ENCODE results near the gene ABCA2.

The ABCA2 gene

GRCh38 chr9:137014776-137015539 is 13.1 kb downstream of the ABCA2 start:
- H3K23ac ChIP-seq (ENCODE audit: low read depth, low read length, poor library complexity) = peak overlapping the region; percentile 43
- H2BK15ac ChIP-seq (ENCODE audit: low read length) = no peak overlapping the region
- H3K14ac ChIP-seq (ENCODE audit: low read length) = no peak overlapping the region
- peak overlapping the region; percentile 44 for H3K9ac ChIP-seq (ENCODE audit: low read depth, low read length, poor library complexity)
- H4K91ac ChIP-seq (ENCODE audit: low read depth, low read length, poor library complexity) = no peak overlapping the region
- no peak overlapping the region for H2AK5ac ChIP-seq (ENCODE audit: low read depth, low read length)
- H3K27me3 ChIP-seq (ENCODE audit: control insufficient read depth in 3 of 3, insufficient read depth in 3 of 3, low read depth in 1 of 3, low read length in 3 of 3) = no peaks in the 10 kb centered on the region
- peaks cover 6% of the 10 kb centered on the region for H3K79me1 ChIP-seq (ENCODE audit: low read depth, low read length)
- no peak overlapping the region for H2BK120ac ChIP-seq (ENCODE audit: low read depth, low read length)
- H2AFZ ChIP-seq (ENCODE audit: low read length) = no peak overlapping the region
- no peak overlapping the region for H3K27ac ChIP-seq (replicated peaks; ENCODE audit: low read length)
- no peak overlapping the region for H3K18ac ChIP-seq (ENCODE audit: low read length)
- DNase-seq (ENCODE audit: low spot score) = no peak
- no peaks in the 10 kb centered on the region for H3K4me1 ChIP-seq (ENCODE audit: control insufficient read depth in 2 of 2, insufficient read depth in 1 of 2, low read depth in 1 of 2, low read length in 2 of 2)
- H3K36me3 ChIP-seq (replicated peaks in 1 of 2; ENCODE audit: control insufficient read depth in 2 of 2, insufficient read depth in 2 of 2, low read length in 2 of 2) = peaks cover 26 to 43% of the 10 kb centered on the region in 2 donors
- no CpG with 5 or more reads among the region's 36 CpGs for WGBS, 2 donors (ENCODE audit: extremely low coverage in 2 of 2, insufficient read length in 2 of 2, insufficient replicate concordance in 1 of 2)
- H3K4me3 ChIP-seq (ENCODE audit: low read length in 2 of 2) = no peak overlapping the region
- no peak overlapping the region for H2BK12ac ChIP-seq (ENCODE audit: low read length)
- peaks cover 0 to 6% of the 10 kb centered on the region in 2 donors for H3K9me3 ChIP-seq (replicated peaks in 1 of 2; ENCODE audit: control insufficient read depth in 2 of 2, insufficient read depth in 1 of 2, low read depth in 1 of 2, low read length in 2 of 2)
- H2BK5ac ChIP-seq (ENCODE audit: low read length) = no peak overlapping the region
- no peak overlapping the region for H4K8ac ChIP-seq (ENCODE audit: low read depth, low read length)
- no peak overlapping the region for H3K4me2 ChIP-seq (ENCODE audit: insufficient read depth, low read length, poor library complexity, severe bottlenecking)
- no peak overlapping the region for H3K4ac ChIP-seq (ENCODE audit: low read length)

GRCh38 chr9:137014166-137014565 is 13.9 kb downstream of the ABCA2 start:
- H3K23ac ChIP-seq (ENCODE audit: low read depth, low read length, poor library complexity) = peak overlapping the region; percentile 31
- H3K4me3 ChIP-seq (ENCODE audit: low read length in 2 of 2) = no peak overlapping the region
- no peak overlapping the region for H4K8ac ChIP-seq (ENCODE audit: low read depth, low read length)
- no peak overlapping the region for H3K4me2 ChIP-seq (ENCODE audit: insufficient read depth, low read length, poor library complexity, severe bottlenecking)
- no peak overlapping the region for H3K27ac ChIP-seq (replicated peaks; ENCODE audit: low read length)
- H3K36me3 ChIP-seq (replicated peaks in 1 of 2; ENCODE audit: control insufficient read depth in 2 of 2, insufficient read depth in 2 of 2, low read length in 2 of 2) = peaks cover 29 to 49% of the 10 kb centered on the region in 2 donors
- peaks cover 0 to 6% of the 10 kb centered on the region in 2 donors for H3K9me3 ChIP-seq (replicated peaks in 1 of 2; ENCODE audit: control insufficient read depth in 2 of 2, insufficient read depth in 1 of 2, low read depth in 1 of 2, low read length in 2 of 2)
- peaks cover 6% of the 10 kb centered on the region for H3K79me1 ChIP-seq (ENCODE audit: low read depth, low read length)
- no peaks in the 10 kb centered on the region for H3K4me1 ChIP-seq (ENCODE audit: control insufficient read depth in 2 of 2, insufficient read depth in 1 of 2, low read depth in 1 of 2, low read length in 2 of 2)
- no peak for DNase-seq (ENCODE audit: low spot score)
- no peak overlapping the region for H2AFZ ChIP-seq (ENCODE audit: low read length)
- no peak overlapping the region for H3K4ac ChIP-seq (ENCODE audit: low read length)
- no peak overlapping the region for H3K18ac ChIP-seq (ENCODE audit: low read length)
- H3K9ac ChIP-seq (ENCODE audit: low read depth, low read length, poor library complexity) = peak overlapping the region; percentile 21
- WGBS, 2 donors (ENCODE audit: extremely low coverage in 2 of 2, insufficient read length in 2 of 2, insufficient replicate concordance in 1 of 2) = no CpG with 5 or more reads among the region's 23 CpGs
- no peak overlapping the region for H4K91ac ChIP-seq (ENCODE audit: low read depth, low read length, poor library complexity)
- H2BK15ac ChIP-seq (ENCODE audit: low read length) = no peak overlapping the region
- H2BK120ac ChIP-seq (ENCODE audit: low read depth, low read length) = no peak overlapping the region
- no peak overlapping the region for H3K14ac ChIP-seq (ENCODE audit: low read length)
- H3K27me3 ChIP-seq (ENCODE audit: control insufficient read depth in 3 of 3, insufficient read depth in 3 of 3, low read depth in 1 of 3, low read length in 3 of 3) = no peaks in the 10 kb centered on the region
- no peak overlapping the region for H2BK12ac ChIP-seq (ENCODE audit: low read length)
- no peak overlapping the region for H2AK5ac ChIP-seq (ENCODE audit: low read depth, low read length)
- H2BK5ac ChIP-seq (ENCODE audit: low read length) = no peak overlapping the region

- H3K4ac ChIP-seq (ENCODE audit: low read length) = no peak overlapping the region
- no peak for DNase-seq (ENCODE audit: low spot score)
- no peak overlapping the region for H3K4me2 ChIP-seq (ENCODE audit: insufficient read depth, low read length, poor library complexity, severe bottlenecking)
- H2AK5ac ChIP-seq (ENCODE audit: low read depth, low read length) = no peak overlapping the region
- no peak overlapping the region for H2BK15ac ChIP-seq (ENCODE audit: low read length)
- no peak overlapping the region for H3K18ac ChIP-seq (ENCODE audit: low read length)
- no peaks in the 10 kb centered on the region for H3K27me3 ChIP-seq (ENCODE audit: control insufficient read depth in 3 of 3, insufficient read depth in 3 of 3, low read depth in 1 of 3, low read length in 3 of 3)
- no peak overlapping the region for H4K91ac ChIP-seq (ENCODE audit: low read depth, low read length, poor library complexity)
- H3K9ac ChIP-seq (ENCODE audit: low read depth, low read length, poor library complexity) = peak overlapping the region; percentile 21
- H3K23ac ChIP-seq (ENCODE audit: low read depth, low read length, poor library complexity) = peak overlapping the region; percentile 55
- H3K27ac ChIP-seq (replicated peaks; ENCODE audit: low read length) = no peak overlapping the region
- peaks cover 29 to 49% of the 10 kb centered on the region in 2 donors for H3K36me3 ChIP-seq (replicated peaks in 1 of 2; ENCODE audit: control insufficient read depth in 2 of 2, insufficient read depth in 2 of 2, low read length in 2 of 2)
- no peak overlapping the region for H2AFZ ChIP-seq (ENCODE audit: low read length)
- H3K4me3 ChIP-seq (ENCODE audit: low read length in 2 of 2) = no peak overlapping the region
- no peak overlapping the region for H2BK12ac ChIP-seq (ENCODE audit: low read length)
- H4K8ac ChIP-seq (ENCODE audit: low read depth, low read length) = no peak overlapping the region
- no peak overlapping the region for H2BK120ac ChIP-seq (ENCODE audit: low read depth, low read length)
- no peak overlapping the region for H3K14ac ChIP-seq (ENCODE audit: low read length)
- no peaks in the 10 kb centered on the region for H3K4me1 ChIP-seq (ENCODE audit: control insufficient read depth in 2 of 2, insufficient read depth in 1 of 2, low read depth in 1 of 2, low read length in 2 of 2)
- WGBS, 2 donors (ENCODE audit: extremely low coverage in 2 of 2, insufficient read length in 2 of 2, insufficient replicate concordance in 1 of 2) = no CpG with 5 or more reads among the region's 20 CpGs
- peak overlapping the region; percentile 24 for H2BK5ac ChIP-seq (ENCODE audit: low read length)
- peaks cover 0 to 6% of the 10 kb centered on the region in 2 donors for H3K9me3 ChIP-seq (replicated peaks in 1 of 2; ENCODE audit: control insufficient read depth in 2 of 2, insufficient read depth in 1 of 2, low read depth in 1 of 2, low read length in 2 of 2)
- H3K79me1 ChIP-seq (ENCODE audit: low read depth, low read length) = peaks cover 3% of the 10 kb centered on the region
These were observed 14.5 kb downstream of the ABCA2 start for GRCh38 chr9:137013571-137013940.

- peaks cover 0 to 6% of the 10 kb centered on the region in 2 donors for H3K9me3 ChIP-seq (replicated peaks in 1 of 2; ENCODE audit: control insufficient read depth in 2 of 2, insufficient read depth in 1 of 2, low read depth in 1 of 2, low read length in 2 of 2)
- no peak overlapping the region for H2BK15ac ChIP-seq (ENCODE audit: low read length)
- no peak overlapping the region for H4K91ac ChIP-seq (ENCODE audit: low read depth, low read length, poor library complexity)
- H2BK12ac ChIP-seq (ENCODE audit: low read length) = no peak overlapping the region
- H3K23ac ChIP-seq (ENCODE audit: low read depth, low read length, poor library complexity) = no peak overlapping the region
- H3K4me3 ChIP-seq (ENCODE audit: low read length in 2 of 2) = no peak overlapping the region
- H3K27ac ChIP-seq (replicated peaks; ENCODE audit: low read length) = no peak overlapping the region
- WGBS, 2 donors (ENCODE audit: extremely low coverage in 2 of 2, insufficient read length in 2 of 2, insufficient replicate concordance in 1 of 2) = no CpG with 5 or more reads among the region's 67 CpGs
- no peak overlapping the region for H3K4ac ChIP-seq (ENCODE audit: low read length)
- H2AK5ac ChIP-seq (ENCODE audit: low read depth, low read length) = no peak overlapping the region
- peaks cover 3% of the 10 kb centered on the region for H3K79me1 ChIP-seq (ENCODE audit: low read depth, low read length)
- no peak overlapping the region for H3K4me2 ChIP-seq (ENCODE audit: insufficient read depth, low read length, poor library complexity, severe bottlenecking)
- H3K36me3 ChIP-seq (replicated peaks in 1 of 2; ENCODE audit: control insufficient read depth in 2 of 2, insufficient read depth in 2 of 2, low read length in 2 of 2) = peaks cover 29 to 48% of the 10 kb centered on the region in 2 donors
- no peak overlapping the region for H2BK120ac ChIP-seq (ENCODE audit: low read depth, low read length)
- no peak overlapping the region for H2AFZ ChIP-seq (ENCODE audit: low read length)
- no peak overlapping the region for H3K14ac ChIP-seq (ENCODE audit: low read length)
- no peak for DNase-seq (ENCODE audit: low spot score)
- no peak overlapping the region for H2BK5ac ChIP-seq (ENCODE audit: low read length)
- no peak overlapping the region for H4K8ac ChIP-seq (ENCODE audit: low read depth, low read length)
- peaks cover 0 to 4% of the 10 kb centered on the region in 2 donors for H3K4me1 ChIP-seq (ENCODE audit: control insufficient read depth in 2 of 2, insufficient read depth in 1 of 2, low read depth in 1 of 2, low read length in 2 of 2)
- no peaks in the 10 kb centered on the region for H3K27me3 ChIP-seq (ENCODE audit: control insufficient read depth in 3 of 3, insufficient read depth in 3 of 3, low read depth in 1 of 3, low read length in 3 of 3)
- H3K9ac ChIP-seq (ENCODE audit: low read depth, low read length, poor library complexity) = no peak overlapping the region
- no peak overlapping the region for H3K18ac ChIP-seq (ENCODE audit: low read length)
These were observed 15.1 kb downstream of the ABCA2 start for GRCh38 chr9:137012694-137013570.

Data from neuronal stem cell (in vitro differentiated cells).